HT-29 (cell line): ENCODE measurements around the gene STK11. TPM values are rescaled to one million over a fixed set of nuclear protein-coding genes. Genes with fewer than 3 reads are reported as not detected.
"Not testable (repeated sequence)": the region's sequence is repeated elsewhere in the genome, so short reads cannot be mapped to it uniquely, and the experiment has no call there.

ENCODE experiments used
- DNase-seq: peaks from one replicate; pipeline ENCODE4 v3.0.0-alpha.2; 2015; ENCODE audit warnings: low spot score
- total RNA-seq: library from RNA; depleted of rRNA; stranded (reverse); fragments of >200 nt; shearing (Covaris generic); gene quantifications from 2 replicates; pipeline ENCODE4 v1.2.3, GENCODE V29; 2014

The STK11 gene
- total RNA-seq, 1 experiment from 2014 or later: 101 TPM

DNA sequence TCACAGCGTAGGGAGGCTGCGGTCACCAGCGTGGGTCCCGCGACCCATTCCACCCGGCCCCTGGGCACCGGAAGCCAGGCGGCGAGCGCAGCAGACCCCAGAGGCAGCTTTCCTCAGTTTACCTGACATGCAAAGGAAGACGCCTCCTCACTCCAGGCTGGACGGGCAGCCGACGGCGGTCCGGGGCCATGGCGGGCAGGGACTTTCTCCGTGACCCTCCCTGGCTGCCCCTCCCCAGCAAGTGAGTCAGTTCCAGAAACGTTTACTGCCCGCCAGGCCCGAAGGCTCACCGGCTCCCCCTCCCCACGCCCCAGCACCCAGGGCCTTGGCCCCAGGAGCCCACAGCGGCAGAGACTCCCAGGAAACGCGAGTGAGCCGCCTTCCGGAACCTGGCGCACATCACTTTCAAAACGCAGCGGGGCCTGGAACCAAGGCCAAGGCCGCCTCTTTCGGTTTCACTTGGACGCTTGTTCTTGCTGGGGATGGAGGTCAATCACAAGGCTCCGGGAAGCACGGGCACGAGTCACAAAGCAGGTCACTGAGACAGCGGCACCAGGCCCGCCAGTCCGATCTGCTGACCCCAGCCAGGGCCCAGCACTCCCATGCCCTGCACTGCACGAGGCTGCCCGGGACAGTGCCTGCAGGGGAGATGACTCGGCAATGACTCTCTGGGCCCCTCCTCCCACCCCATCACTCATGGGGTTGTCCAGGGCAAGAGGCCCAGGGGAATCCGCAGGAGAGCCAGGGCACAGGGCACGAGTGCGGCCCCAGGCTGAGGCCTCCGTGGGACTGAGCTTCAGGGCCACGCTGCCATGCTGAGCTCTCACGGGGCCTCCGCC lies 36.8 kb upstream of the STK11 start:
- no peak for DNase-seq

DNA sequence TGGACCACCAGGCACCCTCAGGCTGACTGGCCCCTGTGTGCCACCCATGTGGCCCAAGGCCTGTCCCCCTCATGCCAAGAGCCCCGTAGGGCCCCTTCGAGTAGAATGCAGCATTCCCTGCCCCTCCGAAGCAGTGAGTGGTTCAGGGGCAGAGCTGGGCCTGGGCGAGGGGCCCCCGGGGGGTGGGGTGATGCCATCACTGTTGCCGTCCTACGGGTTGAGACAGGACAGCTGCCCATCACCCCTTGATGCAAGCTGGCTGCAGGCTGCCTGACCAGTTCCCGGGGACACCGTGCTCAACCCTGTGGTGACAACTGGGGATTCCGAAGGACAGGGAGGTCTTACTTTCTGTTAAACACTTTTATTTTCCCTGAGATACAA lies 36.2 kb upstream of the STK11 start:
- no peak for DNase-seq

DNA sequence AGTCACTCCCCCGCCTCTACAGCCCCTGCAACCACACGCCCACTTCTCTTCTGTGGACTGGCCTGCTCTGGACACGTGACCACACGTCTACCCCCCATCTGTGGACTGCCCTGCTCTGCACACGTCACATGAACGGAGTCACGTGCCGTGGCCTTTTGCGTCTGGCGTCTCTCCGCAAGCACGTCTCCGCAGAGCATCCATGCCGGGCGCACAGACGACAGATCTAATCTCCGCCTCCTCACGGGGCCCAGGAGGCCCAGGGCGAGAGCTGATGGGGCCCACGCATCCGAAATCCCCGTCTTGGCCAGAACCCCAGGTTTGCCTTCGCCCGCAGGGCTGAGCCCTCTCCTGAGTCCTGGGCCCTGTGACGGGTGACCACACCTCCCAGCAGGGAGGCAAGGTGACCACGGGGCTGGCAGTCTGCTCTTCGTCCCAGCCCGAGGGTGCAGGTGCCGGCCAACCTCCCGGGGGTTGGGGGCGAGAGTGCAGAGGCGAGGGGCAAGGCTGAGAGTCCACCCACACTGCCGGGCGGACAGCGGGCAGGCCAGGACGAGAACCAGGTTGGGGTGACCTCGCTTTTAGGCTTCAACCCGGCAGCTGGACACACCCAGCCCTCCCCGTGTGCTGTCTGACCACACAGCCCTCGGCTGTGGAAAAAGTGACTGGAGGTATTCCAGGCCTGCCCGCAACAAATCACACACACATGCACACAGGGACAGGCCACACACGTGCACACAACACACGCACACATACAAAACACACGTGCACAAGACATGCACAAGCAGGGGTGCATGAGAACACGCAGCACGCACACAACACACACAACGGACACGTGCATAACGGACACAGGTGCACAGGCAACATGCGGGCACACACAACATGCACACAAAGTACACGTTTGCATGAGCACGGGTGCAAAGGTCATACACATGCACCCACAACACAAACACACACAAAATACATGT lies 35.4 kb upstream of the STK11 start:
- no peak for DNase-seq

- DNase-seq: no peak
These were observed 34.4 kb upstream of the STK11 start for GRCh38 chr19:1170938-1171754.

GRCh38 chr19:1171755-1172352 lies 33.7 kb upstream of the STK11 start:
- DNase-seq: no peak

- DNase-seq: no peak
These were observed 33.0 kb upstream of the STK11 start for GRCh38 chr19:1172353-1173158.

GRCh38 chr19:1173159-1173844 lies 32.3 kb upstream of the STK11 start:
- no peak for DNase-seq

DNA sequence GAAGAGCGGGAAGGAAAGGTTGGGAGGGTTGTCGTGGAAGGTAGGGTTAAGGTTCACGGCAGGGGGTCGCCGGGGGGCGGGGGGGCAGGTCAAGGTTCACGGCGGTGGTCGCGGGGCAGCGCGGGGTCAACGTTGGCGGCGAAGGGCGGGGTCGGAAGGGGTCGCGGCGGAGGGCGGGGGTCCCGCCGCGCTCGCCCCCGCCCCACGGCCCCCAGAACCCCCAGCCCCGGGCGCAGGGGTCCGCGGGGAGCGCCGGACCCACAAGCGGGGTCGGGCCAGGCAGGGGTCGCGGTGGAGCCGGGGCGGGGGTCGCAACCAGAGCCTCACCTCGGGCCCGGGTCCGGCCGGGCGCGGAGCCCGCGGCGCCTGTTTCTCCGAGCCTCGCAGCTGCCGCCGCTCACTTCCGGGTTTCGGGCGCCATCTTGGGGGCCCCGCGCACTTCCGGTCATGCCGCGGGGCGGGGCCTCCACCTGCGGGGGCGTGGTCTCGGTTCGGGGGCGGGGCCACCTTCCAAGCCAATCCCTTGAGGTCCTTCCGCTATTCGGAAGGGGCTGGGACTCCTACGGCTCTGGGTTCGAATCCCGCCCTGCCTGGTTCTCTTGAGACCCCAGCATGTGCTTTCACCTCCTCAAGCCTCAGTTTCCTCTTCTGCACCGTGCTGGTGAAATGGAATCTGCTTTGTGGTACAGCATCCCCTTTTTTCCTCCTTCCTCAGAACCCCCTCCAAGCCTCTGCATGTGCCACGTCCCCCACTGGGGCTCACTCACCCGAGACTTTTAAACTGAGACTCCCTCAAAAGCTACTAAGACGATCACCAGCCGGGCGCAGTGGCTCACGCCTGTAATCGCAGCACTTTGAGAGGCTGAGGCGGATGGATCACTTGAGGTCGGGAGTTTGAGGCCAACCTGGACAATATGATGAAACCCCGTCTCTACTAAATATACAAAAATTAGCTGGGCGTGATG lies 31.5 kb upstream of the STK11 start, which contains the start of gene SBNO2:
SBNO2 (minus strand) TSS at position 424 of the 965 bp plus-strand sequence. CDS start 19,992 bp downstream, outside the sequence.
- DNase-seq: peak; percentile 77

DNA sequence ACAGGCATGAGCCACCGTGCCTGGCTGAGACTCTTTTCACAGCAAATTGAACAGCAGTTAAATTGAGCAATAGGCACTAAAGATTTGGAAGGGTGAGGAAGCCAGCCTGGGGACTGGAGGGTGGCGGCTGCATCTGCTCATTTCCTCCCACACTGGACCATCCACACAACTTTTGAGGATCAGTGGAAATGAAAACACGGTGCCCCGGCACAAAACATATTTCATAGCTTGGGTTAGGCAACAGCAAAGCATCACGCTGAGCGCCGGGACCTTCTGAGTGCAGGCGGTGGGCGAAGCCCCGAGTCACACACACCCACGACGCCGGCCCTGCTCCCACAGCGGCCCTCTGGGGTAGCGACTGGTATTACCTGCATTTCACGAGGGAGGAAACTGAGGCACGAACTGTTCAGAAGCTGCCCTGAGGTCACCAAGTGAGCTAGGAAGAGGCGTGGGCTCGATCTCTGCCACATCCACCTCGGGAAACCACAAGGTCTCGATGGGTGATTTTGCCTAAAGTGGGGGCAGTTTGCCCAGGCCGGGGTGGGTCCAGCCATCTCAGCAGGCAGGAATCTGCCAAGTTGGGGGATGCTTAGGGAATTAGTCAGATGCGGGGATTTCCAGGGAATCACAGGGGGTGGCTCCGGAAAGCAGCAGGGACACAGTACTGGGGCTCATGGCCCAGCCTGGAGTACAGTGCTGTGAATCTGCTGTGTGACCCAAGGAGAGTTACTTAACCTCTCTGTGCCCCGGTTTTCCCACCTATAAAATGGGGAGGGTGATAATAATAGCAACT lies 28.1 kb upstream of the STK11 start:
- DNase-seq: no peak

GRCh38 chr19:1181606-1182005 lies 24.0 kb upstream of the STK11 start:
- DNase-seq: peak; percentile 86

DNA sequence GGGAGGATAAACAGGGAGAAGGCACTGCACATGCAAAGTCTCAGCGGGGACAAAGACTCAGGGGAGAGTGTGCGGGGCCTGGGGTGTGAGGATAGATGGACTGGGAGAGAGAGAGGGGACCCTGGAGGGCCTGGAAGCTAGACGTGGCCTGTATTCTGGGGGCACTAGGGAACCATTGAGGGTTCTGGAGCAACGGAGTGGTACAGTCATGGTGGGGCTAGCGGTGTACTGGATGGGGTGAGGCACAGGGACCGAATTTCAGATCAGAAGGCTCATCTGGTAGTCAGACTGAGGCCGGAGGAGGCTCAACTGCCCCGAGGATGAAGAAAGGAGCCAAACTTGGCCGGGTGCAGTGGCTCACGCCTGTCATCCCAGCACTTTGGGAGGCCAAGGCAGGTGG lies 23.5 kb upstream of the STK11 start:
- no peak for DNase-seq

GRCh38 chr19:1182727-1183126 lies 22.9 kb upstream of the STK11 start:
- DNase-seq: no peak

GRCh38 chr19:1183543-1184172 lies 21.9 kb upstream of the STK11 start:
- peak; percentile 73 for DNase-seq

GRCh38 chr19:1189419-1189818 lies 16.2 kb upstream of the STK11 start:
- DNase-seq: no peak

DNA sequence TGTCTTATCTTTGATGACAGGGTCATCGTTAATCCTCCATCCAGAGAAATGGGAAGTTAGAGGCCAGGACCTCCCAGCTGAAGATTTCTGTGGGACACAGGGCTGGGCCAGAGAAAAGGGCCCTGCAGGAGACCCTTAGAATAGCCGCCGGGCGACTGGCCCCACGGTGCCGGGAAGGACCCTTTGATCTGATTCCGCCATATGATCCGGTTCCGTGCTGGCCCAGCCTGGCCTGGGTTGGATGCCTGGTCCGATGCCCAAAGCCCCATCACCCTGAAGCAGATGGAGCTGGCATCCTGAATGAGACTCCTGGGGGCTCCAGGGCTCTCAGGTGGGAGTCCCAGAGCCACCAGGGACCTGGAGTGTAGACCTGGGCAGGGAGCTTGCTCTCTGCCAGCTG lies 6.0 kb upstream of the STK11 start:
- DNase-seq: no peak

- DNase-seq: not testable (repeated sequence)
These were observed 5.0 kb upstream of the STK11 start for GRCh38 chr19:1200614-1201013.
